ENCODE results near the gene RBM33.

RBM33 gene

GRCh38 chr7:155825336-155825735 is 180.9 kb downstream of the RBM33 start:
- DNase-seq (ENCODE audit: low read depth in 2 of 2), result no peak

DNA sequence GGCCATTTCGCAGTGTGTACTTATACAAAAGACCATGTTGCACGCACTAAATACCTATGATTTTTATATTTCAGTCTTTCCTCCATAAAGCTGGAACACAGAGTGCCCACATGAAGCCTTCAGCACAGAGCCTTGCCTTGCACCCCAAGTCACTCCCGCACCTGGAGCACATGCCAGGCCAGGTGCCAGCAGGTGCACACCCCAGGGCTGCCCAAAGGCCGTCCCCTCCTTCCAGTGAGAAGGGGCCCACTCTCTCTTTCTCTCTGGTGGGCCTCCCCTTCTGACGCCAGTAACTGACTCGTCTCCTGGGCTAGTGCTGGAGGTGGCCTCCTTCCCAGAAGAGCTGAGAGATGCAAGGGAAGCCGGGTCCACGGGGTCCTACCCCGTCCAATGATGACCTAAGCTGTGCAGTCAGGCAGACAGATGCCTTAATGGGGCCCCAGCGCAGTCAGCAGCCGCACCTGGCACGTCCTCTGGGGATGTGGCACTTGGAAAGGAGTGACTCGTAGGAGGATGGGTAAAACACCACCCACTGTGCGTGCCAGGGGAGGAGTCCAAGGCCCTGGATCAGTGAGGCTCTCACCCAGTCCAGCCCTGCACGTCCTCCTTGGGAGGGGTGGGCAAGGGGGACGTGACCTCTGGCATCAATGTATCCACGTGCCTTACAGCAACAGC is 185.5 kb downstream of the RBM33 start:
- no peak for DNase-seq (ENCODE audit: low read depth in 2 of 2)

Measured in stimulated activated CD8-positive, alpha-beta memory T cell treated with anti-CD3 and anti-CD28 coated beads, Interleukin-2, amount 100 ng/mL, for 48 hours (primary cell).